OCI-LY1 (cell line): ENCODE results near the gene GUCA2A.

ENCODE experiments used
- H2AFZ ChIP-seq: fragments of 200-600 bp; sonication (generic), shearing (Covaris generic); 2 replicates; pipeline ENCODE4 v1.6.0; 2014; ENCODE audit warnings: antibody characterized with exemption, mild to moderate bottlenecking, low read length
- H3F3A ChIP-seq: fragments of 200-600 bp; sonication (generic), shearing (Covaris generic); 2 replicates; pipeline ENCODE4 v1.6.0; 2014; ENCODE audit warnings: mild to moderate bottlenecking, antibody characterized with exemption, low read length, moderate library complexity; ENCODE audit not compliant: insufficient read depth
- H3K27ac ChIP-seq: fragments of 200-600 bp; sonication (generic); 2 replicates; pipeline ENCODE4 v1.5.1; 2014; ENCODE audit warnings: low read length, mixed run types, mild to moderate bottlenecking, low read depth; ENCODE audit not compliant: poor library complexity, severe bottlenecking
- H3K27me3 ChIP-seq: fragments of 200-600 bp; sonication (generic); 2 replicates; pipeline ENCODE4 v1.6.0; 2014; ENCODE audit warnings: antibody characterized with exemption, mild to moderate bottlenecking, low read length, moderate library complexity; ENCODE audit not compliant: insufficient read depth
- H3K36me3 ChIP-seq: fragments of 200-600 bp; sonication (generic); 2 replicates; pipeline ENCODE4 v1.6.1; 2014; ENCODE audit warnings: mild to moderate bottlenecking, antibody characterized with exemption, low read length, moderate library complexity, mixed read lengths; ENCODE audit not compliant: insufficient read depth
- H3K4me1 ChIP-seq: fragments of 200-600 bp; sonication (generic); 2 replicates; pipeline ENCODE4 v1.5.1; 2014; ENCODE audit warnings: mild to moderate bottlenecking, low read length, moderate library complexity; ENCODE audit not compliant: insufficient read depth, severe bottlenecking
- H3K4me2 ChIP-seq: fragments of 200-600 bp; sonication (generic), shearing (Covaris generic); 2 replicates; pipeline ENCODE4 v1.6.1; 2014; ENCODE audit warnings: low read length
- H3K4me3 ChIP-seq: fragments of 200-600 bp; sonication (generic); 2 replicates; pipeline ENCODE4 v1.5.1; 2014; ENCODE audit warnings: low read length, low read depth, mild to moderate bottlenecking, mixed read lengths; ENCODE audit not compliant: poor library complexity, severe bottlenecking
- H3K79me2 ChIP-seq: fragments of 200-600 bp; shearing (Covaris generic); 2 replicates; pipeline ENCODE4 v1.6.1; 2016; ENCODE audit warnings: mixed run types, low read length, mixed read lengths; ENCODE audit not compliant: insufficient read depth
- H3K9ac ChIP-seq: fragments of 200-600 bp; sonication (generic), shearing (Covaris generic); 2 replicates; pipeline ENCODE4 v1.6.1; 2014; ENCODE audit warnings: mild to moderate bottlenecking, low read length, mixed read lengths
- H3K9me2 ChIP-seq: fragments of 200-600 bp; sonication (generic), shearing (Covaris generic); 2 replicates; pipeline ENCODE4 v1.6.1; 2014; ENCODE audit warnings: low read depth, mild to moderate bottlenecking, low read length, mixed read lengths
- H3K9me3 ChIP-seq: fragments of 200-600 bp; shearing (Covaris generic); 2 replicates; pipeline ENCODE4 v1.6.1; 2014; ENCODE audit warnings: low read length, mixed read lengths
- H4K20me1 ChIP-seq: fragments of 200-600 bp; sonication (generic), shearing (Covaris generic); 2 replicates; pipeline ENCODE4 v1.6.0; 2016; ENCODE audit warnings: mild to moderate bottlenecking, low read length; ENCODE audit not compliant: insufficient read depth
- EZH2 ChIP-seq: fragments of 200-600 bp; sonication (generic), shearing (Covaris generic); IDR thresholded peaks from 2 replicates; pipeline ENCODE4 v1.8.0; 2017; ENCODE audit warnings: borderline replicate concordance, mixed run types, mild to moderate bottlenecking, antibody characterized with exemption, low read length, moderate library complexity, mixed read lengths
- TF ChIP-seq, protein P1 (sequence below): fragments of 200-600 bp; sonication (generic), shearing (Covaris generic); IDR thresholded peaks from 2 replicates; pipeline ENCODE4 v1.5.1; 2017; ENCODE audit warnings: mild to moderate bottlenecking, antibody characterized with exemption, low read length, moderate library complexity, mixed read lengths

GUCA2A gene

DNA sequence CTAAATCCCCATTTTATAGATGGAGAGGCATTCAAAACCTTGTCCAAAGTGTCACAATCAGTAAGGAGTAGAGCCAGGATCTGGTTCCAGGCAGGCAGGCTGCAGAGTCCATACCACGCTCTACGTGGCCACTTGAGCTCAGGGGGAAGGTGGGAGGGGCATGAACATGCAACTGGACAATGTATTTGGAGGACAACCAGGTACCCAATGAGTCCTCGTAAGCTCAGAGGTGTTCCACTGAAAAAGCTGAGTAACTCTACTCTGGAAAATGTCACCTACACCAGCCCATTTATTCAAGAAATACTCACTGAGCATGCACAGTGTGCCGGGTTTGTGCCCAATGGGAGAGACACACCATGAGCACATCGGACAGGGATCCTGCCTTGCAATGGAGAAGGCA, 22.6 kb downstream of the GUCA2A start:
- Histone ChIP-seq H2AFZ (no peak overlapping the region), H3K36me3 (no peaks in the 10 kb centered on the region), H3K9me3 (no peaks in the 10 kb centered on the region), H3K27ac (no peak overlapping the region), H3K27me3 (peaks cover 6% of the 10 kb centered on the region; the same call in 1 of the 2 replicates), H3F3A (no peaks in the 10 kb centered on the region), H3K9me2 (no peaks in the 10 kb centered on the region), H3K4me2 (no peak overlapping the region), H3K4me3 (no peak overlapping the region), H3K4me1 (no peaks in the 10 kb centered on the region), H3K9ac (no peak overlapping the region), H4K20me1 (no peaks in the 10 kb centered on the region), H3K79me2 (no peaks in the 10 kb centered on the region)
- TF ChIP-seq, protein P1, sequence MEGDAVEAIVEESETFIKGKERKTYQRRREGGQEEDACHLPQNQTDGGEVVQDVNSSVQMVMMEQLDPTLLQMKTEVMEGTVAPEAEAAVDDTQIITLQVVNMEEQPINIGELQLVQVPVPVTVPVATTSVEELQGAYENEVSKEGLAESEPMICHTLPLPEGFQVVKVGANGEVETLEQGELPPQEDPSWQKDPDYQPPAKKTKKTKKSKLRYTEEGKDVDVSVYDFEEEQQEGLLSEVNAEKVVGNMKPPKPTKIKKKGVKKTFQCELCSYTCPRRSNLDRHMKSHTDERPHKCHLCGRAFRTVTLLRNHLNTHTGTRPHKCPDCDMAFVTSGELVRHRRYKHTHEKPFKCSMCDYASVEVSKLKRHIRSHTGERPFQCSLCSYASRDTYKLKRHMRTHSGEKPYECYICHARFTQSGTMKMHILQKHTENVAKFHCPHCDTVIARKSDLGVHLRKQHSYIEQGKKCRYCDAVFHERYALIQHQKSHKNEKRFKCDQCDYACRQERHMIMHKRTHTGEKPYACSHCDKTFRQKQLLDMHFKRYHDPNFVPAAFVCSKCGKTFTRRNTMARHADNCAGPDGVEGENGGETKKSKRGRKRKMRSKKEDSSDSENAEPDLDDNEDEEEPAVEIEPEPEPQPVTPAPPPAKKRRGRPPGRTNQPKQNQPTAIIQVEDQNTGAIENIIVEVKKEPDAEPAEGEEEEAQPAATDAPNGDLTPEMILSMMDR, result no peak
- no peak for TF ChIP-seq EZH2

DNA sequence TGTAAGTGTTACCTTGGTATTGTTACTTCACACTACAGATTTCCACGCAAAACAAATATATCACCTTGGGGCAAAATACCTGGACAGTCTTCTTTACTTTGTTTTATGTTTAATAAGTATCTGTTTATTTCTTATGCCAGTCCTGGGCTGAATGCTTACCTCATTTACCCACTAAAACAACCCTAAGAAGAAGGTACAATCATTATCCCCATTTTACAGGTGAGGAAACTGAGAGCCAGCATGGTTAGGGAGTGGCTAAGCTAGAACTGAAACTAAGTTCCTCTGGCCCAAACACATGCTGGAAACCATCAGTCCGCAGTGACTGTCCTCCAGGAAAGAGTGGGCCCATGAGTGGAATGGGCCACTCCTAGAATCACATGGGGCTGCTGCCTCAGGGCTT, 24.4 kb downstream of the GUCA2A start:
- H3K27ac ChIP-seq, result no peak overlapping the region
- no peak overlapping the region for H3K4me2 ChIP-seq
- H3F3A ChIP-seq, result no peaks in the 10 kb centered on the region
- peaks cover 6% of the 10 kb centered on the region; the same call in 1 of the 2 replicates for H3K27me3 ChIP-seq
- no peak overlapping the region for H3K4me3 ChIP-seq
- H3K9ac ChIP-seq, result no peak overlapping the region
- no peaks in the 10 kb centered on the region for H3K9me3 ChIP-seq
- TF ChIP-seq, protein P1, result no peak
- TF ChIP-seq EZH2, result no peak
- no peaks in the 10 kb centered on the region for H3K36me3 ChIP-seq
- no peaks in the 10 kb centered on the region for H3K9me2 ChIP-seq
- H3K79me2 ChIP-seq, result no peaks in the 10 kb centered on the region
- H2AFZ ChIP-seq, result no peak overlapping the region
- no peaks in the 10 kb centered on the region for H3K4me1 ChIP-seq
- H4K20me1 ChIP-seq, result no peaks in the 10 kb centered on the region

DNA sequence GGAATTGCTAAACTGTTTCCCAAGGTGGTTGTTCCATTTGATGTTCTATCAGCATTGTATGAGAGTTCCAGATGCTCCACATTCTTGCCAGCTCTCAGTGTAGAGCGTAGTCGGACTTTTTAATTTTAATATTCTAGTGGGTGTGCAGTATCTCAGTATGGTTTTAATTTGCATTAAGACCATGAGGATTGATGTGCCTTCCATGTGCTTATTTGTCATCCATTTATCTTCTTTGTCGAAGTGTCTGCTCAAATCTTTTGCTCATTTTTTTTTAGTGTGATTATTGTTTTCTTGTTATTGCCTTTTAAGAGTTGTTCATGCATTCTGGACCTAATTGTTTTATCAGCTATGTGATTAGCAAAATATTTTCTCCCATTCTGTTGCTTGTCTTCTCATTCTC, 25.1 kb downstream of the GUCA2A start:
- no peak overlapping the region for H3K4me2 ChIP-seq
- H3K27ac ChIP-seq, result no peak overlapping the region
- H3K9me3 ChIP-seq, result no peaks in the 10 kb centered on the region
- H4K20me1 ChIP-seq, result no peaks in the 10 kb centered on the region
- H3K36me3 ChIP-seq, result no peaks in the 10 kb centered on the region
- no peak overlapping the region for H2AFZ ChIP-seq
- no peak overlapping the region for H3K9ac ChIP-seq
- no peaks in the 10 kb centered on the region for H3F3A ChIP-seq
- no peaks in the 10 kb centered on the region for H3K9me2 ChIP-seq
- no peaks in the 10 kb centered on the region for H3K4me1 ChIP-seq
- TF ChIP-seq, protein P1, result no peak
- no peak for TF ChIP-seq EZH2
- H3K79me2 ChIP-seq, result no peaks in the 10 kb centered on the region
- H3K4me3 ChIP-seq, result no peak overlapping the region
- peaks cover 6% of the 10 kb centered on the region; the same call in 1 of the 2 replicates for H3K27me3 ChIP-seq
